Measurements from ENCODE around the gene C2orf78.
A peak's percentile ranks its signal among the peaks of the same experiment; 100 is the strongest.

Gene C2orf78

GRCh38 chr2:73839653-73840411 lies 55.8 kb downstream of the C2orf78 start:
- peak; percentile 35 for DNase-seq

GRCh38 chr2:73841912-73842738 lies 58.1 kb downstream of the C2orf78 start:
- no peak for DNase-seq

GRCh38 chr2:73842739-73843019 lies 58.7 kb downstream of the C2orf78 start:
- no peak for DNase-seq

- DNase-seq, result no peak
These were observed 60.1 kb downstream of the C2orf78 start for GRCh38 chr2:73844087-73844486.

DNA sequence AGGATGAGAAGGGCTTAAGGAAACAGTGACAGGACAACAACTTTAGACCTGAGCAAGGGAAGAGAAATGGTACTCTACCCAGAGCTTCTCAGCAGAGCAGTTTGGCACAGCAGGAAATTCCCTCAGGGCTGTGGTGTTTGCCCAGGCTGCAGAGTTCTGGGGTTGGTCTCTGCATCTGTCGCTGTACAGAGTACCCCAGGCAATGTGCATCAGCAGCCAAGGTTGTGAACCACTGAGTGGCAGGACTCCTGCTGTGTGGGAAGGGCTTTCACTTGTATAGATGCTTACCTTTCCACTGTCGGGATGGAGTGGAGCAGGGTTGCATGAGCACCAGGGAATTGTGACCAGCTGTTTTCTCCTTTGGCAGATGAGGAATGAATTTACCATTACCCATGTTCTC lies 66.0 kb downstream of the C2orf78 start:
- no peak for DNase-seq

DNA sequence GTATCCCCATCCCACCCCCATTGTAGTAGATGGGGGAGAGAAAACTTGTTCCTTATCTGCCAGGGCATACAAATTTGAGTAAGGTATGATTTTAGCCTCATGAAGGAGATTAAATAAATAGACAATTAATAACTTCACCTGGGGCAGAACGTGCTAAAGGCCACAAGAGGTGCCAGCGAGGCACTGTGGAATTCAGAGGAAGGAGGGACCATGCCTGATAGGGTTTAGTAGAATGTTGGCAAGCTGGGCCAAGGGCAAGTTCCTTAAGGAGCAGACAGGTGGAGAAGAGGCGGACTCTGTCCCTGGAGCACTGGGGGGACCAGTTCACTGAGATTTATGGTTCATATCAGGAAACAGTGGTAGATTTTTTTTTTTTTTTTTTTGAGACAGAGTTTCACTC lies 67.3 kb downstream of the C2orf78 start:
- DNase-seq, result no peak

- peak; percentile 84 for DNase-seq
These were observed 68.0 kb downstream of the C2orf78 start for GRCh38 chr2:73852020-73852419.

DNA sequence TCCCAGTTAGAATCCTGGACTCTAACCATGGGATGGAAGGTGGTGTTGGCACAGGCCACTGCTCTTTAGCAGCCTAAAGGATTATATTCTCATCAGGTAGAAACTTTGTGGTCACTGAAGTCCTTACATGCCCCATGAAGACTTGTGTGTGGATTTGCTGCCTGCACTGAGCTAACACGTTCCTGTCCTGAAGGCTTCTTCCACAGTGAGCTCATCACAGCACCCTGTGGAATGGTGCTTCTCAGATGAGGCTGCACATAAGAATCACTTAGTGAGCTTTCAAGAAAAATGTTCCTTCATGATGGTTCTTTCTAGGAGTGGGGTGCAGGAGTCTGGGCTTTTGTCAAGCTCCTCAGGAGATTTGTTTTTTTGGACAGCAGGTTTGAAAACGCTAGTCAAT lies 71.5 kb downstream of the C2orf78 start:
- no peak for DNase-seq

- DNase-seq, result peak; percentile 47
These were observed 72.2 kb downstream of the C2orf78 start for GRCh38 chr2:73856214-73856613.

DNA sequence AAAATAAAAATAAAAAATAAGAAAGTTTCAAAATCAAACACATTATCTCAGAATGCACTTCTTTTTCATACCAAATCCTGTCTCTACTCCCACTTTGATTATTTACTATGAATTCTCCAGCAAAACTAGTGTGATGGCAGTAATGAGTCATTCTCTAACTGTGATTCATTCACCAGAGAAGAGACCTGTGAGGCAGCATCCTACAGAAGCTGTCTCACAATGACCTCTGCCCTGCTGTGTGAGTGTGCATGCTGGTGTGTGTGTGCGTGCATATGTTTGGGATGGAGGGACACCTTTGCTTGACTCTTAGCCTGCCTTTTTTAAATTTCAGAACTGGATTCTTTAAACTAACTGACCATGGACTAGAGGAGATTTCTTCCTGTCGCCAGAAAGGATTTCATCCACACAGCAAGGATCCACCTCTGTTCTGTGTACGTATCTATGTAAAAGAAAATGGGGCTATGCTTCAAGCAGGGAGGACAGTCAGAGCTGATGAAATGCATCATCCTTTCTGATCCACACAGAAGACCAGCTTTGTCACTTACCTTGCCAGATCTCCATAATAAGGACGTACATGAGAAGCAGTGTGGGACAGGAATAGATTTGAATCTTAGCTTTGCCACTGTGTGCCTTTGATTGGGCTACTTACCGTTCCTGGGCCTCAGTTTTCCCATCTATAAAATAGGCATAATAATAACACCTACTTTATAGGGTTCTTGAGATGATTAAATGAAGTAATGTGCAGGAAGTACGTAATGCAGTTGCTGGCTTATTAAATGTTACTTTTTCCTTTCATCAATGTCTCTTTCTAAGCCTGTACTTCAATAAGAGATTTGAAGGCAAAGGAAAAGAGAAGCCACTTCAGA lies 76.0 kb downstream of the C2orf78 start:
- DNase-seq, result peak; percentile 84

- DNase-seq, result no peak
These were observed 79.0 kb downstream of the C2orf78 start for GRCh38 chr2:73862987-73863386.
